ENCODE results near the gene ADGRG2. TPM values are rescaled to one million over a fixed set of nuclear protein-coding genes. Genes with fewer than 3 reads are reported as not detected.

Gene ADGRG2
- total RNA-seq, 4 donors from 2014 or later, result 0.83 to 2.7 (median 2.1) TPM

GRCh38 chrX:18995221-18995620 lies 127.0 kb downstream of the ADGRG2 start:
- TF ChIP-seq CTCF (IDR thresholded peaks at IDR 0.05) (no peak), POLR2A (IDR thresholded peaks at IDR 0.05; ENCODE audit: low read depth) (no peak), EP300 (IDR thresholded peaks at IDR 0.05) (no peak), POLR2AphosphoS5 (IDR thresholded peaks at IDR 0.05) (no peak)
- DNase-seq (ENCODE audit: extremely low spot score), result no peak
- Histone ChIP-seq H3K36me3 (no peaks in the 10 kb centered on the region), H3K27me3 (no peaks in the 10 kb centered on the region), H3K27ac (replicated peaks in 1 of 4) (peak overlapping the region in 1 of 4 donors; percentile 13), H3K9me3 (no peaks in the 10 kb centered on the region), H3K4me3 (no peak overlapping the region), H3K4me1 (peaks cover 0 to 11% (median 2%) of the 10 kb centered on the region in 4 donors)
- intact Hi-C loops (cut with DNase I), result no loop called here
- WGBS, result 60% methylated on average over 3 of the region's 3 CpGs

GRCh38 chrX:18994713-18995112 lies 127.6 kb downstream of the ADGRG2 start:
- DNase-seq (ENCODE audit: extremely low spot score), result no peak
- Histone ChIP-seq H3K4me3 (no peak overlapping the region), H3K9me3 (no peaks in the 10 kb centered on the region), H3K36me3 (no peaks in the 10 kb centered on the region), H3K27ac (replicated peaks in 1 of 4) (peak overlapping the region in 1 of 4 donors; percentile 13), H3K27me3 (no peaks in the 10 kb centered on the region), H3K4me1 (peaks cover 0 to 8% (median 2%) of the 10 kb centered on the region in 4 donors)
- WGBS, result 77% methylated on average over 3 of the region's 3 CpGs
- no peak for TF ChIP-seq EP300 (IDR thresholded peaks at IDR 0.05)
- no peak for TF ChIP-seq CTCF (IDR thresholded peaks at IDR 0.05)
- no peak for TF ChIP-seq POLR2AphosphoS5 (IDR thresholded peaks at IDR 0.05)
- TF ChIP-seq POLR2A (IDR thresholded peaks at IDR 0.05; ENCODE audit: low read depth), result no peak
- intact Hi-C loops (cut with DNase I), result no loop called here

- no peaks in the 10 kb centered on the region for H3K4me1 ChIP-seq
- TF ChIP-seq POLR2A (IDR thresholded peaks at IDR 0.05; ENCODE audit: low read depth) (no peak), POLR2AphosphoS5 (IDR thresholded peaks at IDR 0.05) (no peak), EP300 (IDR thresholded peaks at IDR 0.05) (no peak), CTCF (IDR thresholded peaks at IDR 0.05) (no peak)
- no peak overlapping the region for H3K4me3 ChIP-seq
- no peaks in the 10 kb centered on the region for H3K9me3 ChIP-seq
- DNase-seq (ENCODE audit: extremely low spot score), result no peak
- H3K27me3 ChIP-seq, result no peaks in the 10 kb centered on the region
- H3K36me3 ChIP-seq, result peaks cover 0 to 10% (median 0%) of the 10 kb centered on the region in 4 donors
- WGBS, result 82% methylated on average over 7 of the region's 7 CpGs
- intact Hi-C loops (cut with DNase I), result no loop called here
- no peak overlapping the region for H3K27ac ChIP-seq (replicated peaks in 1 of 4)
These were observed 129.4 kb downstream of the ADGRG2 start for GRCh38 chrX:18992829-18993228.

- no peaks in the 10 kb centered on the region for H3K9me3 ChIP-seq
- intact Hi-C loops (cut with DNase I), result loop anchor here (10.0 kb wide), 1 partner anchor 360 kb away; the partner anchor contains the start of gene PDHA1
- TF ChIP-seq POLR2AphosphoS5 (IDR thresholded peaks at IDR 0.05) (no peak), EP300 (IDR thresholded peaks at IDR 0.05) (no peak), POLR2A (IDR thresholded peaks at IDR 0.05; ENCODE audit: low read depth) (no peak), CTCF (IDR thresholded peaks at IDR 0.05) (no peak)
- no peak for DNase-seq (ENCODE audit: extremely low spot score)
- peak overlapping the region; percentile 70 to 85 (median 73) for H3K4me3 ChIP-seq
- H3K27ac ChIP-seq (replicated peaks in 1 of 4), result peak overlapping the region; percentile 88 to 91 (median 90)
- WGBS, result 32% methylated on average over 4 of the region's 4 CpGs
- peaks cover 8 to 18% (median 13%) of the 10 kb centered on the region in 4 donors for H3K4me1 ChIP-seq
- H3K27me3 ChIP-seq, result no peaks in the 10 kb centered on the region
- H3K36me3 ChIP-seq, result peaks cover 0 to 10% (median 0%) of the 10 kb centered on the region in 4 donors
These were observed 137.2 kb downstream of the ADGRG2 start for GRCh38 chrX:18985186-18985435.

Measured in esophagus muscularis mucosa (tissue), 4 donors.